Endodermal cell (in vitro differentiated cells): ENCODE results near the gene MEF2A. TPM values are rescaled to one million over a fixed set of nuclear protein-coding genes. Genes with fewer than 3 reads are reported as not detected.

Source experiments
- DNase-seq: peaks from one replicate; pipeline ENCODE4 v3.0.0-alpha.2; 2017
- H3K27ac ChIP-seq: 2 replicates; pipeline ENCODE4 v1.5.1; 2013; ENCODE audit warnings: mild to moderate bottlenecking, low read depth, low read length, moderate library complexity
- H3K27me3 ChIP-seq: 2 replicates; pipeline ENCODE4 v1.6.1; 2013; ENCODE audit warnings: mild to moderate bottlenecking, low read length, moderate library complexity; ENCODE audit not compliant: insufficient read depth, control insufficient read depth, poor library complexity, severe bottlenecking
- H3K36me3 ChIP-seq: 2 replicates; pipeline ENCODE4 v1.7.0; 2013; ENCODE audit warnings: mild to moderate bottlenecking, low read length, moderate library complexity; ENCODE audit not compliant: control insufficient read depth, insufficient read depth
- H3K4me1 ChIP-seq: one replicate; pipeline ENCODE4 v1.7.0; 2013; ENCODE audit warnings: low read length; ENCODE audit not compliant: control insufficient read depth, insufficient read depth
- H3K4me3 ChIP-seq: 2 replicates; pipeline ENCODE4 v1.5.1; 2013; ENCODE audit warnings: mild to moderate bottlenecking, low read length, moderate library complexity
- H3K9ac ChIP-seq: 2 replicates; pipeline ENCODE4 v1.6.1; 2013; ENCODE audit warnings: mild to moderate bottlenecking, low read length, moderate library complexity; ENCODE audit not compliant: poor library complexity, severe bottlenecking; ENCODE audit errors: extremely low read depth
- H3K9me3 ChIP-seq: 2 replicates; pipeline ENCODE4 v1.6.1; 2013; ENCODE audit warnings: mild to moderate bottlenecking, low read length, moderate library complexity; ENCODE audit not compliant: control insufficient read depth
- H3K27ac Mint-ChIP-seq: 2 replicates; pipeline ENCODE4 v1.8.0; 2020; ENCODE audit warnings: mixed read lengths
- H3K27me3 Mint-ChIP-seq: 2 replicates; pipeline ENCODE4 v1.8.0; 2021; ENCODE audit warnings: mild to moderate bottlenecking, mixed read lengths; ENCODE audit not compliant: insufficient read depth
- H3K36me3 Mint-ChIP-seq: 2 replicates; pipeline ENCODE4 v1.8.0; 2020; ENCODE audit warnings: low read depth, mixed read lengths
- H3K4me1 Mint-ChIP-seq: 2 replicates; pipeline ENCODE4 v1.8.0; 2020; ENCODE audit warnings: mixed read lengths
- H3K4me3 Mint-ChIP-seq: 2 replicates; pipeline ENCODE4 v1.8.0; 2020; ENCODE audit warnings: mild to moderate bottlenecking, moderate library complexity, mixed read lengths
- H3K9me3 Mint-ChIP-seq: 2 replicates; pipeline ENCODE4 v1.8.0; 2020; ENCODE audit warnings: mild to moderate bottlenecking, mixed read lengths
- WGBS, 2 experiments: methylation state at CpG; one replicate each; pipeline versions ENCODE4 v1.1.5 to v1.1.7; 2013; ENCODE audit warnings: missing lambda C conversion rate in 2 of 2, mixed read lengths in 1 of 2; ENCODE audit not compliant: insufficient coverage in 1 of 2, insufficient read length in 1 of 2; 5-methylcytosine and 5-hydroxymethylcytosine counted together
- total RNA-seq, 2 donors: library from RNA; stranded (reverse); fragmentation: NEBNext Ultra II Directional in 1 of 2; extraction: Animal tissue kit (Norgen Biotek cat#: 25700) in 1 of 2; gene quantifications; 2 replicates in 1 of 2; 3 replicates in 1 of 2; pipeline ENCODE4 v1.2.1, GENCODE V29; 2021
- TF ChIP-seq, protein P1 (sequence below): fragments of 200-600 bp; sonication (generic); conservative IDR thresholded peaks from 2 replicates; pipeline ENCODE4 v1.5.0; 2021; ENCODE audit warnings: antibody characterized with exemption, mild to moderate bottlenecking

Gene MEF2A
- total RNA-seq, 2 donors from 2014 or later: 23.5 to 28.6 TPM

DNA sequence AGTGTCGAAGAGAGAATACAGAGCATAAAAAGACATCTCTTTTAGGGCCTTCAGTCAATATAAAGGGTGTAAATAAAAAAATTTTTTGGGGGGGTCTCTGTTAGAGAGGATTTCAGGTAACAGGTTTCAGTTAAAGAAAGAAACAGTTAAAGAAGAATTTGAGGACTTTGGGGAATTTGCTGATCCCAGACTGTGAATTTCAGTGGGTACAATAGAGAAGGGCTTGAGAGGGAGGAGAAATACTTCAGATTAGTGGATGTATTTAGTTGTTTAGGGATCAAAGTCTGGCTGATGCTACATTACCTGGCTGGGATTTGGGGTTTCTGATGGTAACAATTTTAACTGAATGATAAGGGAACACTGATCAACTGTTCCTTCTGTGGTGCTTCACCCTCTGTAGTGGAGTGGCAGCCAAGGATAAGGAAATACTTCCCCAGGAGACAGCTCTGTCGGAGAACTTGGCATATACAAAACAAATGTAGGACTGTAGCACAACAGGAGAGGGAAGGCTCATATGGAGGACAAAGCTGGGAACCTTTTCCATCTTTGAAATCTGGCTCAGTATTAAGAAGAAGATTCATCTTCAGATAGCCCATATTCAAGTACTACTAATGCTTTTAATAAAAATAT lies 79.2 kb downstream of the MEF2A start:
- H3K27ac Mint-ChIP-seq: no peak overlapping the region
- H3K36me3 Mint-ChIP-seq: peaks cover 54% of the 10 kb centered on the region
- WGBS, 2 experiments: 98 to 100% methylated on average over 2 of the region's 2 CpGs
- H3K4me1 ChIP-seq: no peaks in the 10 kb centered on the region
- no peak overlapping the region for H3K4me3 ChIP-seq
- H3K27me3 ChIP-seq: no peaks in the 10 kb centered on the region
- no peaks in the 10 kb centered on the region for H3K4me1 Mint-ChIP-seq
- DNase-seq: no peak
- no peaks in the 10 kb centered on the region for H3K27me3 Mint-ChIP-seq
- no peak overlapping the region for H3K9ac ChIP-seq
- peaks cover 22% of the 10 kb centered on the region for H3K9me3 ChIP-seq
- peaks cover 12% of the 10 kb centered on the region for H3K9me3 Mint-ChIP-seq
- no peak overlapping the region for H3K4me3 Mint-ChIP-seq
- no peak overlapping the region for H3K27ac ChIP-seq
- TF ChIP-seq, protein P1, sequence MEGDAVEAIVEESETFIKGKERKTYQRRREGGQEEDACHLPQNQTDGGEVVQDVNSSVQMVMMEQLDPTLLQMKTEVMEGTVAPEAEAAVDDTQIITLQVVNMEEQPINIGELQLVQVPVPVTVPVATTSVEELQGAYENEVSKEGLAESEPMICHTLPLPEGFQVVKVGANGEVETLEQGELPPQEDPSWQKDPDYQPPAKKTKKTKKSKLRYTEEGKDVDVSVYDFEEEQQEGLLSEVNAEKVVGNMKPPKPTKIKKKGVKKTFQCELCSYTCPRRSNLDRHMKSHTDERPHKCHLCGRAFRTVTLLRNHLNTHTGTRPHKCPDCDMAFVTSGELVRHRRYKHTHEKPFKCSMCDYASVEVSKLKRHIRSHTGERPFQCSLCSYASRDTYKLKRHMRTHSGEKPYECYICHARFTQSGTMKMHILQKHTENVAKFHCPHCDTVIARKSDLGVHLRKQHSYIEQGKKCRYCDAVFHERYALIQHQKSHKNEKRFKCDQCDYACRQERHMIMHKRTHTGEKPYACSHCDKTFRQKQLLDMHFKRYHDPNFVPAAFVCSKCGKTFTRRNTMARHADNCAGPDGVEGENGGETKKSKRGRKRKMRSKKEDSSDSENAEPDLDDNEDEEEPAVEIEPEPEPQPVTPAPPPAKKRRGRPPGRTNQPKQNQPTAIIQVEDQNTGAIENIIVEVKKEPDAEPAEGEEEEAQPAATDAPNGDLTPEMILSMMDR: no peak
- H3K36me3 ChIP-seq: peaks cover 35% of the 10 kb centered on the region

DNA sequence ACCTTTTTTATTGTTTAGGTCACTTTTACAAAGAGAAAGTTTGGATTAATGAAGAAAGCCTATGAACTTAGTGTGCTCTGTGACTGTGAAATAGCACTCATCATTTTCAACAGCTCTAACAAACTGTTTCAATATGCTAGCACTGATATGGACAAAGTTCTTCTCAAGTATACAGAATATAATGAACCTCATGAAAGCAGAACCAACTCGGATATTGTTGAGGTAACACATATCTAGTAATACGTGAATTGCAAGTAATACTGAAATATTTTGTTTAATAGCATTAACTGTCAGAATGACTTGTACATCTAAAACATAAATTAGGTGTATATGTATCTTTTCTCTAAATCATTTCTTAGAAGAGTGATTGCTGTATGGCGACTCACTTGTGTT lies 79.8 kb downstream of the MEF2A start:
- no peak overlapping the region for H3K4me3 ChIP-seq
- no CpG with 5 or more reads among the region's 3 CpGs for WGBS, 2 experiments
- peaks cover 59% of the 10 kb centered on the region for H3K36me3 Mint-ChIP-seq
- TF ChIP-seq, protein P1: no peak
- peaks cover 22% of the 10 kb centered on the region for H3K9me3 ChIP-seq
- H3K9ac ChIP-seq: no peak overlapping the region
- peaks cover 33% of the 10 kb centered on the region for H3K36me3 ChIP-seq
- H3K4me1 Mint-ChIP-seq: no peaks in the 10 kb centered on the region
- no peak overlapping the region for H3K27ac ChIP-seq
- no peak overlapping the region for H3K4me3 Mint-ChIP-seq
- H3K27ac Mint-ChIP-seq: no peak overlapping the region
- no peak for DNase-seq
- no peaks in the 10 kb centered on the region for H3K27me3 ChIP-seq
- H3K9me3 Mint-ChIP-seq: peaks cover 12% of the 10 kb centered on the region
- no peaks in the 10 kb centered on the region for H3K4me1 ChIP-seq
- no peaks in the 10 kb centered on the region for H3K27me3 Mint-ChIP-seq

DNA sequence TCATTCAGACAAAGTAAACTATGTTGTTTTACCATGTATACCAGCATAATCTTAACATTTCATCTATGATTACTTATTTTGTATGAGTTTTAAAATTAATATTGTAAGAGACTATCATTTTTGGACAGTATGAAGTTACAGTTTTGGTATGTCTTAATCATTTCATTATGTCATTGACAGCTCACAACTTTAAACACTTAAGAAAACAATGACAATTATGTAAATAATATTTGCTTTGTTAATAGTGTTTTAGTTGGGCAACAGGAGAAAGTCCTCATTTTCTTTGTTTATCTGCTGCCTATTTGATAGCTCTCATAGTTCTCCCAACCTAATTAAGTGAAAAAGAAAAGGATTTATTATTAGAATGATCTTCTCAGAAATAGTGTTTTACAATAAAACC lies 80.2 kb downstream of the MEF2A start:
- no peaks in the 10 kb centered on the region for H3K4me1 ChIP-seq
- no peak for DNase-seq
- peak overlapping the region; percentile 16 for H3K4me3 ChIP-seq
- Mint-ChIP-seq H3K9me3 (peaks cover 12% of the 10 kb centered on the region), H3K36me3 (peaks cover 59% of the 10 kb centered on the region), H3K27me3 (no peaks in the 10 kb centered on the region), H3K27ac (no peak overlapping the region), H3K4me3 (no peak overlapping the region), H3K4me1 (no peaks in the 10 kb centered on the region)
- H3K36me3 ChIP-seq: peaks cover 29% of the 10 kb centered on the region
- H3K9me3 ChIP-seq: peaks cover 22% of the 10 kb centered on the region
- no peaks in the 10 kb centered on the region for H3K27me3 ChIP-seq
- no peak overlapping the region for H3K27ac ChIP-seq
- H3K9ac ChIP-seq: no peak overlapping the region
- TF ChIP-seq, protein P1: no peak
